SU-DHL-6 (cell line): Measurements from ENCODE around the gene ADGRD1.
"Not testable (repeated sequence)": the region's sequence is repeated elsewhere in the genome, so short reads cannot be mapped to it uniquely, and the experiment has no call there.

Experiments used
- H2AFZ ChIP-seq: fragments of 200-600 bp; sonication (generic); 2 replicates; pipeline ENCODE4 v1.6.1; 2014; ENCODE audit warnings: low read depth, mild to moderate bottlenecking, moderate library complexity, mixed read lengths, antibody characterized with exemption, low read length; ENCODE audit not compliant: severe bottlenecking
- H3F3A ChIP-seq: fragments of 200-600 bp; shearing (Covaris generic); 2 replicates; pipeline ENCODE4 v1.6.0; 2016; ENCODE audit warnings: antibody characterized with exemption, mild to moderate bottlenecking; ENCODE audit not compliant: insufficient read depth
- H3K27ac ChIP-seq: fragments of 200-600 bp; sonication (generic); 2 replicates; pipeline ENCODE4 v1.5.1; 2016; ENCODE audit warnings: low read depth, mild to moderate bottlenecking, low read length, moderate library complexity, mixed read lengths
- H3K27me3 ChIP-seq: fragments of 200-600 bp; sonication (generic), shearing (Covaris generic); 2 replicates; pipeline ENCODE4 v1.6.0; 2014; ENCODE audit warnings: mild to moderate bottlenecking, low read length
- H3K36me3 ChIP-seq: fragments of 200-600 bp; sonication (generic); 2 replicates; pipeline ENCODE4 v1.6.1; 2014; ENCODE audit warnings: mild to moderate bottlenecking, low read length, mixed read lengths
- H3K4me2 ChIP-seq: fragments of 300-600, 200-600 bp; shearing (Covaris generic), sonication (generic); 2 replicates; pipeline ENCODE4 v1.6.0; 2014; ENCODE audit warnings: low read length, low read depth, mild to moderate bottlenecking; ENCODE audit not compliant: poor library complexity, severe bottlenecking
- H3K4me3 ChIP-seq: fragments of 200-600 bp; sonication (generic); 2 replicates; pipeline ENCODE4 v1.5.1; 2014; ENCODE audit warnings: antibody characterized with exemption, low read length, mild to moderate bottlenecking, mixed read lengths; ENCODE audit not compliant: insufficient read depth, poor library complexity, severe bottlenecking
- H3K79me2 ChIP-seq: fragments of 200-600 bp; sonication (generic); 2 replicates; pipeline ENCODE4 v1.6.1; 2014; ENCODE audit warnings: mild to moderate bottlenecking, low read length, moderate library complexity; ENCODE audit not compliant: insufficient read depth
- H3K9ac ChIP-seq: fragments of 200-600 bp; sonication (generic); 2 replicates; pipeline ENCODE4 v1.7.0; 2014; ENCODE audit warnings: mild to moderate bottlenecking, low read length
- H3K9me2 ChIP-seq: fragments of 200-600 bp; sonication (generic); replicated peaks from 2 replicates; pipeline ENCODE4 v1.6.1; 2014; ENCODE audit warnings: low read length; ENCODE audit not compliant: insufficient read depth
- H3K9me3 ChIP-seq: fragments of 200-600 bp; sonication (generic); 2 replicates; pipeline ENCODE4 v1.6.1; 2014; ENCODE audit warnings: low read length, mixed read lengths; ENCODE audit not compliant: insufficient read depth
- H4K20me1 ChIP-seq: fragments of 200-600 bp; sonication (generic); 2 replicates; pipeline ENCODE4 v1.6.1; 2014; ENCODE audit warnings: low read depth, mild to moderate bottlenecking, antibody characterized with exemption, low read length, moderate library complexity, mixed read lengths
- EZH2phosphoT487 ChIP-seq: fragments of 200-600 bp; sonication (generic), shearing (Covaris generic); conservative IDR thresholded peaks from 2 replicates; pipeline ENCODE4 v1.6.1; 2018; ENCODE audit warnings: mild to moderate bottlenecking, antibody characterized with exemption, low read length, moderate library complexity, mixed read lengths
- TF ChIP-seq, protein P1 (sequence below): fragments of 200-600 bp; sonication (generic); IDR thresholded peaks from one replicate; pipeline ENCODE4 v1.5.1; 2017; ENCODE audit warnings: antibody characterized with exemption, mild to moderate bottlenecking, low read length, moderate library complexity; ENCODE audit not compliant: insufficient read depth, poor library complexity, severe bottlenecking

The ADGRD1 gene

DNA sequence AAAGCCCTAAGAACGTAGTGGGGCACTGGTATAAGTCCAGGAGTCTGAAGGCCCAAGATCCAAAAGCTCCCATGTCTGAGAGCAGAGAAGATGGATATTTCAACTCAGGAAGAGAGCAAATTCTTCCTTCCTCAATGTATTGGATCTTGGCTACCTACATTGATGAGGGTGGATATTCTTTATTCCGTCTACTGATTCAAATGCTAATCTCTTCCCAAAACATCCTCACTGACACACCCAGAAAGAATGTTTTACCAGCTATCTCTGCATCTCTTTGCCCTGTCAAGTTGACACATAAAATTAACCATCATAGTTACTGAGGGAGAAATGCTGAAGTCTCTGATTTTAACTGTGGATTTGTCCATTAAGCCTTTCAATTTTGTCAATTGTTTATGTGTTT is 16.6 kb upstream of the ADGRD1 start:
- Histone ChIP-seq H3K27ac (no peak overlapping the region), H3K4me3 (no peak overlapping the region), H3K9me2 (no peaks in the 10 kb centered on the region), H3K4me2 (no peak overlapping the region), H3K79me2 (no peaks in the 10 kb centered on the region), H3F3A (no peaks in the 10 kb centered on the region), H3K27me3 (no peaks in the 10 kb centered on the region), H3K9me3 (peaks cover 7% of the 10 kb centered on the region), H4K20me1 (no peaks in the 10 kb centered on the region), H3K36me3 (no peaks in the 10 kb centered on the region), H2AFZ (no peak overlapping the region), H3K9ac (no peak overlapping the region)
- TF ChIP-seq, protein P1, sequence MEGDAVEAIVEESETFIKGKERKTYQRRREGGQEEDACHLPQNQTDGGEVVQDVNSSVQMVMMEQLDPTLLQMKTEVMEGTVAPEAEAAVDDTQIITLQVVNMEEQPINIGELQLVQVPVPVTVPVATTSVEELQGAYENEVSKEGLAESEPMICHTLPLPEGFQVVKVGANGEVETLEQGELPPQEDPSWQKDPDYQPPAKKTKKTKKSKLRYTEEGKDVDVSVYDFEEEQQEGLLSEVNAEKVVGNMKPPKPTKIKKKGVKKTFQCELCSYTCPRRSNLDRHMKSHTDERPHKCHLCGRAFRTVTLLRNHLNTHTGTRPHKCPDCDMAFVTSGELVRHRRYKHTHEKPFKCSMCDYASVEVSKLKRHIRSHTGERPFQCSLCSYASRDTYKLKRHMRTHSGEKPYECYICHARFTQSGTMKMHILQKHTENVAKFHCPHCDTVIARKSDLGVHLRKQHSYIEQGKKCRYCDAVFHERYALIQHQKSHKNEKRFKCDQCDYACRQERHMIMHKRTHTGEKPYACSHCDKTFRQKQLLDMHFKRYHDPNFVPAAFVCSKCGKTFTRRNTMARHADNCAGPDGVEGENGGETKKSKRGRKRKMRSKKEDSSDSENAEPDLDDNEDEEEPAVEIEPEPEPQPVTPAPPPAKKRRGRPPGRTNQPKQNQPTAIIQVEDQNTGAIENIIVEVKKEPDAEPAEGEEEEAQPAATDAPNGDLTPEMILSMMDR: no peak
- no peak for TF ChIP-seq EZH2phosphoT487

DNA sequence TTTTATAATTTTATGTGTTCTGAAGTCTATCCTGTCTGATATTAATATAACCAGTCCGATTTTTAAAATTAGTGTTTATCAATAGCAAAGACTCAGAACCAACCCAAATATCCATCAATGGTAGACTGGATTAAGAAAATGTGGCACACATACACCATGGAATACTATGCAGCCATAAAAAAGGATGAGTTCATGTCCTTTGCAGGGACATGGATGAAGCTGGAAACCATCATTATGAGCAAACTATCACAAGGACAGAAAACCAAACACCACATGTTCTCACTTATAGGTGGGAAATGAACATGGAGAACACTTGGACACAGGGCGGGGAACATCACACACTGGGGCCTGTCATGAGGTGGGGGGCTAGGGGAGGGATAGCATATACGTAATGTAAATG is 16.2 kb upstream of the ADGRD1 start:
- not testable (repeated sequence) for H3K9ac ChIP-seq, H3K27me3 ChIP-seq, H3K9me2 ChIP-seq, H3K9me3 ChIP-seq, H3K79me2 ChIP-seq, H3K4me2 ChIP-seq, H3K36me3 ChIP-seq, H2AFZ ChIP-seq, H3K27ac ChIP-seq, H3K4me3 ChIP-seq, H4K20me1 ChIP-seq, H3F3A ChIP-seq

GRCh38 chr12:130938186-130938585 is 15.5 kb upstream of the ADGRD1 start:
- Histone ChIP-seq H3K4me2 (no peak overlapping the region), H3K9me2 (no peaks in the 10 kb centered on the region), H3K9ac (no peak overlapping the region), H3K9me3 (peaks cover 7% of the 10 kb centered on the region), H3F3A (no peaks in the 10 kb centered on the region), H3K36me3 (no peaks in the 10 kb centered on the region), H3K79me2 (no peaks in the 10 kb centered on the region), H3K27ac (no peak overlapping the region), H4K20me1 (no peaks in the 10 kb centered on the region), H2AFZ (no peak overlapping the region), H3K27me3 (no peaks in the 10 kb centered on the region), H3K4me3 (no peak overlapping the region)
- no peak for TF ChIP-seq EZH2phosphoT487
- TF ChIP-seq, protein P1: no peak

DNA sequence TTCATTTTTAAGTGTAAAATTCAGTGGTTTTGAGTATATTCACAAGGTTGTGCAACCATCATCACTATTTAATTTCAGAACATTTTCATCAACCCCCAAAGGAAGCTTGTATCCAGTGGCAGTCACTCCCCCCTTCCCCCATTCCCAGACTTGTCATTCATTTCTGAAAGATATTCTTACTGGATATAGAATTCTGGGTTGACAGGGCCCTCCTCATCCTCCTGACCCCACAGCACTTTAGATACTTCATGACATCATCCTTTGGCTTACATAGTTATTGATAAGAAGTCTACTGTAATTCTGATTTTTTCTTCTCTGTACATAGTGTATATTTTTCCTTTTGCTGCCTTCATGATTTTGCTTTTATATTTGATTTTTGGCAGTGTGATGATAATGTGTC is 8.8 kb upstream of the ADGRD1 start:
- peaks cover 3% of the 10 kb centered on the region; the same call in 1 of the 2 replicates for H3K36me3 ChIP-seq
- H3K4me3 ChIP-seq: no peak overlapping the region
- no peak overlapping the region for H2AFZ ChIP-seq
- no peak overlapping the region for H3K27ac ChIP-seq
- peaks cover 7% of the 10 kb centered on the region for H3K9me3 ChIP-seq
- no peaks in the 10 kb centered on the region for H3F3A ChIP-seq
- no peak for TF ChIP-seq EZH2phosphoT487
- TF ChIP-seq, protein P1: no peak
- H4K20me1 ChIP-seq: no peaks in the 10 kb centered on the region
- H3K4me2 ChIP-seq: no peak overlapping the region
- no peaks in the 10 kb centered on the region for H3K27me3 ChIP-seq
- no peaks in the 10 kb centered on the region for H3K9me2 ChIP-seq
- no peaks in the 10 kb centered on the region for H3K79me2 ChIP-seq
- no peak overlapping the region for H3K9ac ChIP-seq
